ENCODE measurements around the gene PKNOX2. TPM values are rescaled to one million over a fixed set of nuclear protein-coding genes. Genes with fewer than 3 reads are reported as not detected.

PKNOX2 gene
- total and polyA plus RNA-seq, 4 experiments from 2014 or later = not detected

DNA sequence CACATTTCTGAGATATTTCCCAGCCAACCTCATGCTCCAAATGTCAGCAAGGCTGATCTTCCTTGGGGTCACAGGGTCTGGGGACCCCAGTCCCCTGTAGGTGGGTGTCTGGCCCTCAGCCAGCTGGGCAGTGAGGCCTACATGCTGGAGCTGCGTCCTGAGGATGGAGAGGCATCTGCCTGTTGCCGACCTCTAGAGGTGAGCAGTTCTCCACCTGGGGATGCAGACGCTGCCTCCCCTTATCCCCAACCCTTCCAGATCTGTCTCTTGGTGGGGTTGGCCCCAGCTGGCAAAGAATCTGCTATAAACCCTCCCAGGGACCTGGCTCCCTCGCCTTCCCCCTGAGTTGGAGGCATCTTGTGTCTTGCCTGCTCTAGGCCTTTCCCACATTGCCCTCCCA, 79.6 kb downstream of the PKNOX2 start:
- Mint-ChIP-seq H3K4me1 (no peaks in the 10 kb centered on the region), H3K27me3 (peaks cover 2 to 13% of the 10 kb centered on the region in 2 donors), H3K9me3 (no peaks in the 10 kb centered on the region), H3K4me3 (no peak overlapping the region), H3K27ac (no peak overlapping the region), H3K36me3 (no peaks in the 10 kb centered on the region)
- H3K27me3 ChIP-seq (ENCODE audit: insufficient read depth, low read length) = peaks cover 8% of the 10 kb centered on the region
- no peak for DNase-seq
- POLR2A ChIA-PET (ENCODE audit: partially characterized antibody) = no interaction called here
- no peak overlapping the region for H3K27ac ChIP-seq (ENCODE audit: low read depth, low read length)
- H3K4me3 ChIP-seq (ENCODE audit: low read length in 2 of 2) = no peak overlapping the region
- CTCF ChIA-PET (ENCODE audit: partially characterized antibody) = no interaction called here
- no peaks in the 10 kb centered on the region for H3K4me1 ChIP-seq (ENCODE audit: insufficient read depth, low read length)
- intact Hi-C loops (cut with micrococcal nuclease) = no loop called here
- no peaks in the 10 kb centered on the region for H3K36me3 ChIP-seq (ENCODE audit: insufficient read depth, low read length)
- no peaks in the 10 kb centered on the region for H3K9me3 ChIP-seq (ENCODE audit: control insufficient read depth in 1 of 2, low read length in 2 of 2)

GRCh38 chr11:125245299-125245698, 80.7 kb downstream of the PKNOX2 start:
- ChIA-PET POLR2A (ENCODE audit: partially characterized antibody) (no interaction called here), CTCF (ENCODE audit: partially characterized antibody) (no interaction called here)
- Histone ChIP-seq H3K36me3 (ENCODE audit: insufficient read depth, low read length) (no peaks in the 10 kb centered on the region), H3K27me3 (ENCODE audit: insufficient read depth, low read length) (peaks cover under 1% of the 10 kb centered on the region), H3K4me1 (ENCODE audit: insufficient read depth, low read length) (no peaks in the 10 kb centered on the region), H3K27ac (ENCODE audit: low read depth, low read length) (no peak overlapping the region), H3K9me3 (ENCODE audit: control insufficient read depth in 1 of 2, low read length in 2 of 2) (no peaks in the 10 kb centered on the region), H3K4me3 (ENCODE audit: low read length in 2 of 2) (no peak overlapping the region)
- no peak overlapping the region for H3K4me3 Mint-ChIP-seq
- no peak for DNase-seq
- H3K36me3 Mint-ChIP-seq = no peaks in the 10 kb centered on the region
- peaks cover 2 to 7% of the 10 kb centered on the region in 2 donors for H3K27me3 Mint-ChIP-seq
- intact Hi-C loops (cut with micrococcal nuclease) = no loop called here
- no peaks in the 10 kb centered on the region for H3K9me3 Mint-ChIP-seq
- no peaks in the 10 kb centered on the region for H3K4me1 Mint-ChIP-seq
- no peak overlapping the region for H3K27ac Mint-ChIP-seq

- DNase-seq = no peak
- intact Hi-C loops (cut with micrococcal nuclease) = no loop called here
- H3K9me3 Mint-ChIP-seq = no peaks in the 10 kb centered on the region
- Histone ChIP-seq H3K4me3 (ENCODE audit: low read length in 2 of 2) (no peak overlapping the region), H3K9me3 (ENCODE audit: control insufficient read depth in 1 of 2, low read length in 2 of 2) (no peaks in the 10 kb centered on the region), H3K36me3 (ENCODE audit: insufficient read depth, low read length) (no peaks in the 10 kb centered on the region), H3K4me1 (ENCODE audit: insufficient read depth, low read length) (no peaks in the 10 kb centered on the region), H3K27me3 (ENCODE audit: insufficient read depth, low read length) (no peaks in the 10 kb centered on the region), H3K27ac (ENCODE audit: low read depth, low read length) (no peak overlapping the region)
- H3K4me3 Mint-ChIP-seq = no peak overlapping the region
- H3K36me3 Mint-ChIP-seq = no peaks in the 10 kb centered on the region
- no peak overlapping the region for H3K27ac Mint-ChIP-seq
- POLR2A ChIA-PET (ENCODE audit: partially characterized antibody) = no interaction called here
- no peaks in the 10 kb centered on the region for H3K4me1 Mint-ChIP-seq
- H3K27me3 Mint-ChIP-seq = peaks cover 0 to 5% of the 10 kb centered on the region in 2 donors
- CTCF ChIA-PET (ENCODE audit: partially characterized antibody) = no interaction called here
Measured at GRCh38 chr11:125247431-125247830, 82.9 kb downstream of the PKNOX2 start.

- H3K9me3 Mint-ChIP-seq = no peaks in the 10 kb centered on the region
- Histone ChIP-seq H3K27ac (ENCODE audit: low read depth, low read length) (no peak overlapping the region), H3K4me1 (ENCODE audit: insufficient read depth, low read length) (no peaks in the 10 kb centered on the region), H3K36me3 (ENCODE audit: insufficient read depth, low read length) (no peaks in the 10 kb centered on the region), H3K9me3 (ENCODE audit: control insufficient read depth in 1 of 2, low read length in 2 of 2) (no peaks in the 10 kb centered on the region), H3K4me3 (ENCODE audit: low read length in 2 of 2) (no peak overlapping the region), H3K27me3 (ENCODE audit: insufficient read depth, low read length) (no peaks in the 10 kb centered on the region)
- CTCF ChIA-PET (ENCODE audit: partially characterized antibody) = no interaction called here
- H3K27ac Mint-ChIP-seq = no peak overlapping the region
- H3K4me1 Mint-ChIP-seq = no peaks in the 10 kb centered on the region
- DNase-seq = no peak
- peaks cover 0 to 9% of the 10 kb centered on the region in 2 donors for H3K27me3 Mint-ChIP-seq
- POLR2A ChIA-PET (ENCODE audit: partially characterized antibody) = no interaction called here
- no peak overlapping the region for H3K4me3 Mint-ChIP-seq
- no peaks in the 10 kb centered on the region for H3K36me3 Mint-ChIP-seq
- intact Hi-C loops (cut with micrococcal nuclease) = no loop called here
Measured at GRCh38 chr11:125250318-125251213, 86.0 kb downstream of the PKNOX2 start.

DNA sequence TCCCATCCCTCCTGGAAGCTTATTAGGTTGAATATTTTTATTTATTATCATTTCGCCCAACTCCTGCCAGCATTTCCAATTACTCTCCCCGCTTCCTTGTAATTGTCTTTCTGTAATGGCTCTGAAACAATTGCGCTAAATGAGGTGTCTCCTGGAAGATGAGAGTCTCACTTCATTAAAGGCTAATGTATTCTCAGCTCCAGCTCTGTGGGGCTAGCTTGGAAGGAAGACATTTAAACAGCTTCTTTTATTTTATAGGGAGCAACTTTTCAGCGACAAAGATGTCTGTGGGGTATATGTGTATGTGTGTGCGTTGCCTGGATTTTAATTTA, 86.6 kb downstream of the PKNOX2 start:
- POLR2A ChIA-PET (ENCODE audit: partially characterized antibody) = no interaction called here

DNA sequence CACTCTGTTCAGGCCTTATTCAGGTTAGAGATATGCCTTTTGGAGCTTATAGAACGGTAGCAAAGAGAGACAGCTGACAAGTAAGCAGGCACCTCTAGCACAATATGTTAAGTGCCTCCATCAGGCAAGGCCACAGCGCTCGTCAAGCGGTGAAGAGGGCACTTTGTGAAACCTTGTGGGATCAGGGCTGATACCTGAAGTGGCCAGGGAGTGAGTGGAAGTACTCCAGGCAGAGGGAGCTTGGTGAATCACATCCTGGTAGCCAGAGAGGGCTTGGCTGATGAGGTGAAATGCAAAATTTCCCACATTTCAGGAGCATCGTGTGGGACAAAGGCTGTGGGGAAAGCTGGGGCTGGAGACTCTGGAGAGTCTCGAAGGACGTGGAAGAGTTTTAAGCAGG, 87.4 kb downstream of the PKNOX2 start:
- no peaks in the 10 kb centered on the region for H3K36me3 Mint-ChIP-seq
- Histone ChIP-seq H3K36me3 (ENCODE audit: insufficient read depth, low read length) (no peaks in the 10 kb centered on the region), H3K9me3 (ENCODE audit: control insufficient read depth in 1 of 2, low read length in 2 of 2) (no peaks in the 10 kb centered on the region), H3K27ac (ENCODE audit: low read depth, low read length) (no peak overlapping the region), H3K27me3 (ENCODE audit: insufficient read depth, low read length) (no peaks in the 10 kb centered on the region), H3K4me1 (ENCODE audit: insufficient read depth, low read length) (no peaks in the 10 kb centered on the region), H3K4me3 (ENCODE audit: low read length in 2 of 2) (no peak overlapping the region)
- intact Hi-C loops (cut with micrococcal nuclease) = no loop called here
- POLR2A ChIA-PET (ENCODE audit: partially characterized antibody) = no interaction called here
- H3K9me3 Mint-ChIP-seq = no peaks in the 10 kb centered on the region
- no peak for DNase-seq
- H3K4me3 Mint-ChIP-seq = no peak overlapping the region
- H3K27ac Mint-ChIP-seq = no peak overlapping the region
- H3K27me3 Mint-ChIP-seq = peaks cover 0 to 8% of the 10 kb centered on the region in 2 donors
- CTCF ChIA-PET (ENCODE audit: partially characterized antibody) = interaction anchor here (0.7 kb wide), 1 partner anchor 810 kb away, joined by 3 read pairs; no protein-coding TSS in a partner anchor
- no peaks in the 10 kb centered on the region for H3K4me1 Mint-ChIP-seq

More for the DNA sequence above, 86.6 kb downstream of the PKNOX2 start:
- no peak for DNase-seq
- no peaks in the 10 kb centered on the region for H3K4me1 ChIP-seq (ENCODE audit: insufficient read depth, low read length)
- no peaks in the 10 kb centered on the region for H3K36me3 Mint-ChIP-seq
- intact Hi-C loops (cut with micrococcal nuclease) = no loop called here
- no peak overlapping the region for H3K4me3 Mint-ChIP-seq
- no peaks in the 10 kb centered on the region for H3K4me1 Mint-ChIP-seq
- H3K9me3 Mint-ChIP-seq = no peaks in the 10 kb centered on the region
- no peaks in the 10 kb centered on the region for H3K9me3 ChIP-seq (ENCODE audit: control insufficient read depth in 1 of 2, low read length in 2 of 2)
- no peak overlapping the region for H3K27ac Mint-ChIP-seq
- CTCF ChIA-PET (ENCODE audit: partially characterized antibody) = no interaction called here
- no peaks in the 10 kb centered on the region for H3K27me3 ChIP-seq (ENCODE audit: insufficient read depth, low read length)
- no peaks in the 10 kb centered on the region for H3K36me3 ChIP-seq (ENCODE audit: insufficient read depth, low read length)
- peaks cover 0 to 11% of the 10 kb centered on the region in 2 donors for H3K27me3 Mint-ChIP-seq
- no peak overlapping the region for H3K27ac ChIP-seq (ENCODE audit: low read depth, low read length)
- H3K4me3 ChIP-seq (ENCODE audit: low read length in 2 of 2) = no peak overlapping the region

GRCh38 chr11:125253289-125253688, 88.7 kb downstream of the PKNOX2 start:
- no peaks in the 10 kb centered on the region for H3K36me3 Mint-ChIP-seq
- intact Hi-C loops (cut with micrococcal nuclease) = no loop called here
- POLR2A ChIA-PET (ENCODE audit: partially characterized antibody) = no interaction called here

More at GRCh38 chr11:125253289-125253688, 88.7 kb downstream of the PKNOX2 start:
- H3K27me3 Mint-ChIP-seq = peaks cover 5 to 6% of the 10 kb centered on the region in 2 donors
- no peak overlapping the region for H3K4me3 Mint-ChIP-seq
- no peaks in the 10 kb centered on the region for H3K9me3 Mint-ChIP-seq
- Histone ChIP-seq H3K4me1 (ENCODE audit: insufficient read depth, low read length) (no peaks in the 10 kb centered on the region), H3K4me3 (ENCODE audit: low read length in 2 of 2) (no peak overlapping the region), H3K27ac (ENCODE audit: low read depth, low read length) (no peak overlapping the region), H3K27me3 (ENCODE audit: insufficient read depth, low read length) (no peaks in the 10 kb centered on the region), H3K36me3 (ENCODE audit: insufficient read depth, low read length) (no peaks in the 10 kb centered on the region), H3K9me3 (ENCODE audit: control insufficient read depth in 1 of 2, low read length in 2 of 2) (no peaks in the 10 kb centered on the region)
- H3K27ac Mint-ChIP-seq = no peak overlapping the region
- CTCF ChIA-PET (ENCODE audit: partially characterized antibody) = no interaction called here
- DNase-seq = no peak
- H3K4me1 Mint-ChIP-seq = no peaks in the 10 kb centered on the region

Measured in CD4-positive, alpha-beta memory T cell (primary cell).